Raji (cell line): ENCODE data around the gene PRDM16.

Source experiments
- POLR2A ChIP-seq: IDR thresholded peaks from 2 replicates; pipeline ENCODE4 v1.6.1; 2011; ENCODE audit warnings: low read depth, low read length, control low read depth; ENCODE audit not compliant: insufficient read depth

Gene PRDM16

GRCh38 chr1:3167255-3167654 lies 98.3 kb downstream of the PRDM16 start:
- TF ChIP-seq POLR2A, result no peak

GRCh38 chr1:3168678-3169077 lies 99.7 kb downstream of the PRDM16 start:
- no peak for TF ChIP-seq POLR2A

- TF ChIP-seq POLR2A, result no peak
These were observed 100.8 kb downstream of the PRDM16 start for GRCh38 chr1:3169665-3170356.

- no peak for TF ChIP-seq POLR2A
These were observed 101.8 kb downstream of the PRDM16 start for GRCh38 chr1:3170561-3171453.

GRCh38 chr1:3171761-3172160 lies 102.8 kb downstream of the PRDM16 start:
- no peak for TF ChIP-seq POLR2A

- no peak for TF ChIP-seq POLR2A
These were observed 103.7 kb downstream of the PRDM16 start for GRCh38 chr1:3172431-3173380.

- no peak for TF ChIP-seq POLR2A
These were observed 104.5 kb downstream of the PRDM16 start for GRCh38 chr1:3173381-3173980.

- TF ChIP-seq POLR2A, result no peak
These were observed 105.7 kb downstream of the PRDM16 start for GRCh38 chr1:3174487-3175247.

- no peak for TF ChIP-seq POLR2A
These were observed 106.5 kb downstream of the PRDM16 start for GRCh38 chr1:3175486-3175885.

- no peak for TF ChIP-seq POLR2A
These were observed 107.0 kb downstream of the PRDM16 start for GRCh38 chr1:3176028-3176427.

- no peak for TF ChIP-seq POLR2A
These were observed 107.8 kb downstream of the PRDM16 start for GRCh38 chr1:3176820-3177219.

- no peak for TF ChIP-seq POLR2A
These were observed 109.3 kb downstream of the PRDM16 start for GRCh38 chr1:3178279-3178678.

- no peak for TF ChIP-seq POLR2A
These were observed 110.5 kb downstream of the PRDM16 start for GRCh38 chr1:3179471-3179870.

- TF ChIP-seq POLR2A, result no peak
These were observed 111.9 kb downstream of the PRDM16 start for GRCh38 chr1:3180915-3181314.
